HepG2 (cell line): ENCODE data around the gene ADIPOR2.
"Not testable (repeated sequence)": the region's sequence is repeated elsewhere in the genome, so short reads cannot be mapped to it uniquely, and the experiment has no call there.

Source experiments
- ARNTL ChIP-seq: sonication (generic); formaldehyde crosslinking; IDR thresholded peaks from 2 replicates; pipeline ENCODE4 v1.4.0; 2020; ENCODE audit warnings: mild to moderate bottlenecking, missing genetic modification reagents
- FOXA1 ChIP-seq, 2 experiments: fragments of 450-650 bp in 1 of 2; sonication (generic) in 1 of 2; formaldehyde crosslinking in 1 of 2; IDR thresholded peaks; 2 replicates each; pipeline versions ENCODE4 v1.4.0 to v1.6.1; 2016 to 2020; ENCODE audit warnings: missing genetic modification reagents in 1 of 2
- GLMP ChIP-seq: sonication (generic); formaldehyde crosslinking; IDR thresholded peaks from 2 replicates; pipeline ENCODE4 v1.9.0; 2021; ENCODE audit warnings: missing genetic modification reagents, mild to moderate bottlenecking, borderline replicate concordance
- RBFOX2 ChIP-seq: fragments of 200-400 bp; formaldehyde crosslinking; IDR thresholded peaks from 2 replicates; pipeline ENCODE4 v1.6.1; 2017; ENCODE audit warnings: low read depth, mild to moderate bottlenecking, low read length
- ZBTB26 ChIP-seq: IDR thresholded peaks from 2 replicates; pipeline ENCODE4 v1.6.1; 2016; ENCODE audit warnings: missing compliant biosample characterization, missing genetic modification reagents, borderline replicate concordance
- ZNF34 ChIP-seq: sonication (generic); formaldehyde crosslinking; IDR thresholded peaks from 2 replicates; pipeline ENCODE4 v1.4.0; 2020; ENCODE audit warnings: mild to moderate bottlenecking, missing genetic modification reagents, borderline replicate concordance

- not testable (repeated sequence) for TF ChIP-seq ZBTB26 (CRISPR knock-in tag); GLMP (CRISPR knock-in tag); RBFOX2; ARNTL (CRISPR knock-in tag); FOXA1 (IDR thresholded peaks at IDR 0.05); FOXA1 (CRISPR knock-in tag; IDR thresholded peaks at IDR 0.05); ZNF34 (CRISPR knock-in tag)
These were observed 4.2 kb downstream of the ADIPOR2 start for GRCh38 chr12:1695097-1695496.
